HUES6 (cell line): ENCODE results near the gene KRTAP21-2.
"Not testable (repeated sequence)": the region's sequence is repeated elsewhere in the genome, so short reads cannot be mapped to it uniquely, and the experiment has no call there.

Experiments used
- H3K27ac ChIP-seq: 2 replicates; pipeline ENCODE4 v1.7.0; 2013; ENCODE audit warnings: low read depth, mild to moderate bottlenecking, low read length, inconsistent platforms
- H3K27me3 ChIP-seq: 2 replicates; pipeline ENCODE4 v1.6.1; 2013; ENCODE audit warnings: low read length; ENCODE audit not compliant: control insufficient read depth, insufficient read depth
- H3K36me3 ChIP-seq: 2 replicates; pipeline ENCODE4 v1.6.1; 2013; ENCODE audit warnings: low read length; ENCODE audit not compliant: control insufficient read depth, insufficient read depth
- H3K4me1 ChIP-seq: 2 replicates; pipeline ENCODE4 v1.6.1; 2013; ENCODE audit warnings: low read length; ENCODE audit not compliant: control insufficient read depth, insufficient read depth
- H3K4me3 ChIP-seq: 2 replicates; pipeline ENCODE4 v1.5.1; 2013; ENCODE audit warnings: low read depth, low read length
- H3K9ac ChIP-seq: one replicate; pipeline ENCODE4 v1.6.1; 2013; ENCODE audit warnings: mild to moderate bottlenecking, low read length
- H3K9me3 ChIP-seq: 2 replicates; pipeline ENCODE4 v1.6.1; 2013; ENCODE audit warnings: low read depth, low read length; ENCODE audit not compliant: control insufficient read depth, insufficient read depth

The KRTAP21-2 gene

DNA sequence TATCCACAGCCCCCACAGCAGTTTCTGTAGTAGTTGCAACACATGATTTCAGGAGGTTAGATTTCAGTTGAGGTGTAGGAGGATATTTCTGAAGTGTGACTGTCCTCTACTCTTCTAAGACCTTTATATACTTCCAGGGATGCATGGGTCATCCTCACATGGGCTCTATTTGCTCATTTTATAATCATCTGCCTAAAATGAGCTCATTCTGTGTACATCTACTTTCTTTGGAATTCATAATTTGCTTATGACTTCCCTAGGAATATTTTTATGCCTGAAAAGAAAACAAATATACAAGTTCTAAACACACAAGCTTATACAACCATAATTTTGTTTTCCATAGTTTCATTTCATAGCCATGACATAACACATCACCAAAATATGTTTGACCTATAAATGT, at the start of gene KRTAP21-2:
Gene KRTAP21-2 (minus strand): TSS at position 101 of the 400 bp plus-strand sequence. CDS start 57 bp downstream, at position 44.
- H3K9me3 ChIP-seq = no peaks in the 10 kb centered on the region
- H3K4me1 ChIP-seq = no peaks in the 10 kb centered on the region

GRCh38 chr21:30793581-30794314, 46.7 kb upstream of the KRTAP21-2 start:
- H3K9ac ChIP-seq = no peak overlapping the region
- H3K9me3 ChIP-seq = no peaks in the 10 kb centered on the region
- no peaks in the 10 kb centered on the region for H3K36me3 ChIP-seq
- H3K4me1 ChIP-seq = no peaks in the 10 kb centered on the region
- H3K4me3 ChIP-seq = no peak overlapping the region
- H3K27me3 ChIP-seq = no peaks in the 10 kb centered on the region; the same call in 1 of the 2 replicates
- H3K27ac ChIP-seq = no peak overlapping the region

More for the DNA sequence above, at the start of gene KRTAP21-2:
- no peak within 1 kb of the TSS for H3K27ac ChIP-seq
- H3K9ac ChIP-seq = no peak within 1 kb of the TSS
- H3K4me3 ChIP-seq = no peak within 1 kb of the TSS
- no peaks in the 10 kb centered on the region for H3K36me3 ChIP-seq
- no peaks in the 10 kb centered on the region for H3K27me3 ChIP-seq

DNA sequence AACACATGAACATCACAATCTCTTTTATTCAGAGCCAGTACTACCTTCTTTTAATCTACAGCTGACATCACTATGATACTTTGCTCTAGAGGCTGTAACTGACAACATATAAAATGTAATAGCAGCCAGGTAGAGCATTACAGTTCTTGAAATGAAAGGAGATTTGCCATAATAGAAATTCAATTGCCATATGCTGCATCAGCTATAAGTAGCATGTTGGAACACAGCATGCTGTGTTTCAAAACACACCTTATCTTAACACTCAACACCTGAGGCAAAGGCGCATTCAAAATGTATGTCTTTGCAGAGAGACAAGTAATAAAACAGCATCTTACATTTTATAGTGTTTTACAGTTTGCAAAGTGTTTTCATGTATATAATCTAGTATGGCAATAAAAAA, 32.2 kb upstream of the KRTAP21-2 start:
- Histone ChIP-seq H3K4me3 (no peak overlapping the region), H3K9me3 (0 out of 2 replicates have a peak, but pooled peaks cover 4% of the 10 kb centered on the region), H3K27ac (no peak overlapping the region), H3K27me3 (no peaks in the 10 kb centered on the region), H3K9ac (no peak overlapping the region), H3K4me1 (no peaks in the 10 kb centered on the region), H3K36me3 (no peaks in the 10 kb centered on the region)

GRCh38 chr21:30769724-30770431, 22.8 kb upstream of the KRTAP21-2 start:
- no peak overlapping the region for H3K27ac ChIP-seq
- no peaks in the 10 kb centered on the region for H3K27me3 ChIP-seq
- no peaks in the 10 kb centered on the region for H3K4me1 ChIP-seq
- H3K9me3 ChIP-seq = 0 out of 2 replicates have a peak, but pooled peaks cover under 1% of the 10 kb centered on the region
- H3K4me3 ChIP-seq = no peak overlapping the region
- H3K36me3 ChIP-seq = no peaks in the 10 kb centered on the region
- no peak overlapping the region for H3K9ac ChIP-seq

DNA sequence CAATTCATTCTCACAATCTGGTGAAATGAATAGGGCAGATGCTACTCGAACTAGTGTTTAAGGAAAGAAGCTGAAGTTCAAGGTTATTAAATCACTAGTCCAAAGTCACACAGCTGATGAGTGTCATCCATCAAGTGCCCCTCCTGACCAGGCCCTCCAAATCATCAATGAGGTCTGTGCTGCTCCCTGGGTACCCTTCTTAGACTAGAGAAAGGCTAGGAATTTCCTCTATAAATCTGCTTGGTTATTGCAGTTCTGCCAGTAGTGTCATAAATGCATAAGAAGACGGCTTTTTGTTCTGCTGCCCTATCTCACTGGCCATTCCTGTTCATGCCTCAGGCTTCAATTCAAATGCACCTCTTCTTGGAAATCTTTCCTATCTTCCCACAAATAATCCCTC, 13.7 kb upstream of the KRTAP21-2 start:
- H3K4me1 ChIP-seq = no peaks in the 10 kb centered on the region
- H3K9ac ChIP-seq = no peak overlapping the region
- no peak overlapping the region for H3K4me3 ChIP-seq
- no peaks in the 10 kb centered on the region for H3K36me3 ChIP-seq
- H3K27ac ChIP-seq = no peak overlapping the region
- no peaks in the 10 kb centered on the region; the same call in 1 of the 2 replicates for H3K27me3 ChIP-seq
- no peaks in the 10 kb centered on the region for H3K9me3 ChIP-seq

- no peaks in the 10 kb centered on the region for H3K36me3 ChIP-seq
- H3K9me3 ChIP-seq = no peaks in the 10 kb centered on the region
- H3K27me3 ChIP-seq = no peaks in the 10 kb centered on the region; the same call in 1 of the 2 replicates
- no peak overlapping the region for H3K4me3 ChIP-seq
- no peaks in the 10 kb centered on the region for H3K4me1 ChIP-seq
- H3K27ac ChIP-seq = no peak overlapping the region
- H3K9ac ChIP-seq = no peak overlapping the region
These were observed 11.2 kb upstream of the KRTAP21-2 start for GRCh38 chr21:30758306-30758705.

DNA sequence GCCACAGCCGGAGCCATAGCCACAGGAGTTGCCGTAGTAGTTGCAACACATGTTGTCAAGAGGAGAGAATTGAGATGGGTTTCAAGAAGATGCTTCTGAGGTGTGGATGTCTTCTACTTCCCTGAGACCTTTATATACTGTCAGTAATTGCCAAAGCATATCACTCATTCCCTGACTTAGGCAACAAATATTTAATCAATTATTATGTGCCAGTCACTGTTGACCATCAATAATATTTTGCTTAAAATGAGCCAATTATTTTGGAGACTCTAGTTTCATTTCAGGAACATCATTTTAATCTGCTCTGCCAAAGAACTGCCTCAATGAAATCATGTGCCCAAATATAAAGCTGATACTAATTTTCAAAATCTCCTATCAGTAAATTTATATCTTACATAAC, 8.3 kb upstream of the KRTAP21-2 start, which contains the start of gene KRTAP21-1:
Gene KRTAP21-1 (minus strand): TSS at position 101 of the 400 bp plus-strand sequence. CDS start 50 bp downstream, at position 51.
- not testable (repeated sequence) for H3K9me3 ChIP-seq, H3K4me1 ChIP-seq, H3K27me3 ChIP-seq, H3K27ac ChIP-seq, H3K4me3 ChIP-seq, H3K9ac ChIP-seq, H3K36me3 ChIP-seq

GRCh38 chr21:30740462-30740861, 6.6 kb downstream of the KRTAP21-2 start:
- no peak overlapping the region for H3K9ac ChIP-seq
- H3K4me3 ChIP-seq = no peak overlapping the region
- no peaks in the 10 kb centered on the region for H3K9me3 ChIP-seq

GRCh38 chr21:30733026-30733425, 14.0 kb downstream of the KRTAP21-2 start:
- no peak overlapping the region for H3K9ac ChIP-seq
- no peak overlapping the region for H3K27ac ChIP-seq
- H3K4me1 ChIP-seq = no peaks in the 10 kb centered on the region
- no peaks in the 10 kb centered on the region for H3K36me3 ChIP-seq
- H3K4me3 ChIP-seq = no peak overlapping the region
- no peaks in the 10 kb centered on the region for H3K27me3 ChIP-seq
- no peaks in the 10 kb centered on the region for H3K9me3 ChIP-seq

More at GRCh38 chr21:30740462-30740861, 6.6 kb downstream of the KRTAP21-2 start:
- H3K27me3 ChIP-seq = no peaks in the 10 kb centered on the region
- H3K4me1 ChIP-seq = no peaks in the 10 kb centered on the region
- no peak overlapping the region for H3K27ac ChIP-seq
- H3K36me3 ChIP-seq = no peaks in the 10 kb centered on the region

DNA sequence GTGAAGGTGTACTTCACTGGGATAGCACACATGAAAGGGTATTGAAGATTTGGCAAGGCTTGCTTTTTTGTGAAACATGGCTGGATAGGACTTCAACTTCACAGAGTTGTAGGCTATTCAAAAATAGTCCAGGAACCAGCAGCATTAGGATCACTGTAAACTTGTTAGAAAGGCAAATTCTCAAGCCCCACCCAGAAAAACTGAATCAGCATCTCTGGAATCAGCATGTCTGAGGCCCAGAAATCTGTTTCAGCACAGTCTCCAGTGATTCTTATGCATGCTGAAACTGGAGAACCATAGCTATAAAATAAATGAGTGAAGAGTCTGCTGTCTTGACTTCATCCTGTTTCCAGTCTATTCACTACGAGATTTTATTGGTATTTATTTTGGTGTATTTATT, 20.3 kb downstream of the KRTAP21-2 start:
- no peaks in the 10 kb centered on the region for H3K9me3 ChIP-seq

GRCh38 chr21:30719401-30719800, 27.7 kb downstream of the KRTAP21-2 start:
- H3K4me3 ChIP-seq = no peak overlapping the region
- no peaks in the 10 kb centered on the region for H3K27me3 ChIP-seq
- no peaks in the 10 kb centered on the region for H3K4me1 ChIP-seq
- H3K27ac ChIP-seq = no peak overlapping the region
- H3K9ac ChIP-seq = no peak overlapping the region
- H3K36me3 ChIP-seq = no peaks in the 10 kb centered on the region
- no peaks in the 10 kb centered on the region for H3K9me3 ChIP-seq

More for the DNA sequence above, 20.3 kb downstream of the KRTAP21-2 start:
- Histone ChIP-seq H3K27ac (no peak overlapping the region), H3K9ac (no peak overlapping the region), H3K36me3 (no peaks in the 10 kb centered on the region), H3K4me3 (no peak overlapping the region), H3K4me1 (no peaks in the 10 kb centered on the region), H3K27me3 (no peaks in the 10 kb centered on the region)
